ENCODE measurements around the gene PLAU. TPM values are rescaled to one million over a fixed set of nuclear protein-coding genes. Genes with fewer than 3 reads are reported as not detected.
A peak's percentile ranks its signal among the peaks of the same experiment; 100 is the strongest.

The PLAU gene
- total RNA-seq, 4 donors from 2014 or later: 7.3 to 75.2 (median 31.9) TPM

DNA sequence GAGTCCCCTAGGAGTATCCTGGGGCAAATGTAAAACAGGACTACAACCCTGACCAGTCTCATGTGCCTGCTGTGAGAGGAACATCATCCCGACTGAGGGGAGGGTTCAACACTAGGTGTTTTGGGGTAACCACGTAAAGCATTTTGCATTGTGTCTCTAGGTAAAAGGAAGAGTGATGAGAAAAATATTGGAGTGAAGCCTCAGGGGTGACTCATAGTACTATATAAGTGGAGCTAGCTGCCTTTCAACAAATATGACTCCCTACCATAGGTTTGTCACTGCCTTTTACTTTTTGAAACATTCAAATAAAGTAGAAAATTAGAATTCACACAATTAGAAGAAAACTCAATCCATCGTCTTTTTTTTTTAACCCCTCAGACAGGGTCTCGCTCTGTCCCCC lies 34.0 kb upstream of the PLAU start:
- no peak for ATAC-seq (ENCODE audit: low FRiP score)
- TF ChIP-seq, protein P1, sequence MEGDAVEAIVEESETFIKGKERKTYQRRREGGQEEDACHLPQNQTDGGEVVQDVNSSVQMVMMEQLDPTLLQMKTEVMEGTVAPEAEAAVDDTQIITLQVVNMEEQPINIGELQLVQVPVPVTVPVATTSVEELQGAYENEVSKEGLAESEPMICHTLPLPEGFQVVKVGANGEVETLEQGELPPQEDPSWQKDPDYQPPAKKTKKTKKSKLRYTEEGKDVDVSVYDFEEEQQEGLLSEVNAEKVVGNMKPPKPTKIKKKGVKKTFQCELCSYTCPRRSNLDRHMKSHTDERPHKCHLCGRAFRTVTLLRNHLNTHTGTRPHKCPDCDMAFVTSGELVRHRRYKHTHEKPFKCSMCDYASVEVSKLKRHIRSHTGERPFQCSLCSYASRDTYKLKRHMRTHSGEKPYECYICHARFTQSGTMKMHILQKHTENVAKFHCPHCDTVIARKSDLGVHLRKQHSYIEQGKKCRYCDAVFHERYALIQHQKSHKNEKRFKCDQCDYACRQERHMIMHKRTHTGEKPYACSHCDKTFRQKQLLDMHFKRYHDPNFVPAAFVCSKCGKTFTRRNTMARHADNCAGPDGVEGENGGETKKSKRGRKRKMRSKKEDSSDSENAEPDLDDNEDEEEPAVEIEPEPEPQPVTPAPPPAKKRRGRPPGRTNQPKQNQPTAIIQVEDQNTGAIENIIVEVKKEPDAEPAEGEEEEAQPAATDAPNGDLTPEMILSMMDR (IDR thresholded peaks at IDR 0.05): no peak
- no peak for DNase-seq (ENCODE audit: low spot score)

DNA sequence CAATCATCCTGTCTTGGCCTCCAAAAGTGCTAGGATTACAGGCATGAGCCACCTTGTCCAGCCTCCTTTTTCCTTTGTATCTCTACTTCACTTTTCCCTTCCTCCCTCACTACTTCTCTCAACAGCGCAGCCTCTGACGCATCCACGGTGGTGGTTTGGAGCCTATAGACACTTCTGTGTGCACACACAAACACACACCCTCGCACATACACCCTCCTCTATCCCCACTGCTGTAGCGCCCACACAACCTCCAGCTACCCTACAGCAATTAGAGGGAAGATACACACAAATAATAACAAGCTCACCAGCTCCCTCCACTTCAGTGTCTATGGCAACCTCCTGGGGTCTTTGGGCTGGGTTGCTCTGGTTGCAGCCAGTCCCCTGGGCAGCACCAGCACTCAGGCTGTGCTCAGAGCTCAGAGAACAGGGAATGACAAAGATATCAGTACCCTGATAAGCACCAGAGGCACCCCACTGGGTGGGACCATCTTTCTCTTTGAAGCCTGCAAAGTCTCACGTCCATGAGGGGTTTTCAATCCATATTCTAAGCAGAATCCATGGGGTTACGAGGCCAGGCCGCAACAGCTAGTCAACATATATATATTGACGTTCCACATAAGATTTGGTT lies 33.3 kb upstream of the PLAU start:
- TF ChIP-seq, protein P1 (IDR thresholded peaks at IDR 0.05): no peak
- ATAC-seq (ENCODE audit: low FRiP score) (no peak), DNase-seq (ENCODE audit: low spot score) (no peak)

DNA sequence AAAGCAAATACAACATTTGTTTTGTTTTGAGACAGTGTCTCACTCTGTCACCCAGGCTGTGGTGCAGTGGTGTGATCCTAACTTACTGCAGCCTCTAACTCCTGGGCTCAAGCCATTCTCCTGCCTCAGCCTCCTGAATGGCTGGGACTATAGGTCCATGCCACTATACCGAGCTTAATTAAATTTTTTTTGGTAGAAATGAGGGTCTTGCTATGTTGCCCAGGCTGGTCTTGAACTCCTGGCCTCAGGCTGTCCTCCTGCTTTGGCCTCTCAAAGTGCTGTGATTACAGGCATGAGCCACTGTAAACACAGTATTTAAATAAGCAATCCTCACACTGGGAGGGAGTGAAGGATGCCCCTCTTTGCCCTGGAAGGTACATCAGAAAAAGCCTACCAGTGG lies 32.6 kb upstream of the PLAU start:
- DNase-seq (ENCODE audit: low spot score): no peak
- TF ChIP-seq, protein P1 (IDR thresholded peaks at IDR 0.05): no peak
- ATAC-seq (ENCODE audit: low FRiP score): no peak

DNA sequence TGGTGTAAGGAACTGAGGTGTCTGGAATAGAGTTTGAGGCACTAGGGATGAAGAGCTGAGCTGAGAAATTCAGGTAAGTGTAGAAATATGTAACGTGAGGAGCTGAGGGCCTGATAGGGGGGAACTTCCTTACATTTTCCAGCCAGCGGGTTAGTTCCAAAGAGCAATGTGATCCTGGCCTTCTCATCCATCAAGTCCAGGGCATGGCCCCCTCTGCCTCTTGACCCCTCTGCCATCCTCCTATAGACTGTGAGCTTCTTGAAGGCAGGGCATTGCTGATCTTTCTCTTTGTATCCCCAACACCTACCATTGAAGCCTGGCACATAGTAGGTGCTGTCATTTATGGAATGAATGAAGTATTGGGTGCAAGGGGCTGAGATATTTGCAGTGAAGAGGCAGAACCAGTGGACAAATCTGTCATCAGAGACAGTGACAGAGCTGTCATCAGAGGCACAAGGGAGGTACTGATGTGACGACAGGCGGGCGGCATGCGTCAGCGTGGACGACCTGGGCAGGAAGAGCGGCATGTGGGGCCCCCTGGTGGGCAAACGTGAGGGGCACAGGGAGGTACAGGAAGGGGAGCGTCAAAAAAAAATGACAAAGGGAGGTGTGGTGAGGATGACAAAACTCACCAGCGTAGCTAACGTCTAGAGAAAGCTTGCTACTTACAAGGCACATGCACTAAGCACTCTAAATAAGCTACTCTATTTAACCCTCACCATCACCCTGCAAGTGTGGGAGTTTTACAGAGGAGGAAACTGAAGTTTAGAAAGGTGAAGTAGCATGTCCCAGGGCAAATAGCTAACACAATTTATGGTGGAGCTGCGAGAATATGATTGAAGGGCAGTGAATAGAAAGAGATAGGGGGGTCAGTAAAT lies 31.4 kb upstream of the PLAU start:
- DNase-seq (ENCODE audit: low spot score): peak; percentile 65

DNA sequence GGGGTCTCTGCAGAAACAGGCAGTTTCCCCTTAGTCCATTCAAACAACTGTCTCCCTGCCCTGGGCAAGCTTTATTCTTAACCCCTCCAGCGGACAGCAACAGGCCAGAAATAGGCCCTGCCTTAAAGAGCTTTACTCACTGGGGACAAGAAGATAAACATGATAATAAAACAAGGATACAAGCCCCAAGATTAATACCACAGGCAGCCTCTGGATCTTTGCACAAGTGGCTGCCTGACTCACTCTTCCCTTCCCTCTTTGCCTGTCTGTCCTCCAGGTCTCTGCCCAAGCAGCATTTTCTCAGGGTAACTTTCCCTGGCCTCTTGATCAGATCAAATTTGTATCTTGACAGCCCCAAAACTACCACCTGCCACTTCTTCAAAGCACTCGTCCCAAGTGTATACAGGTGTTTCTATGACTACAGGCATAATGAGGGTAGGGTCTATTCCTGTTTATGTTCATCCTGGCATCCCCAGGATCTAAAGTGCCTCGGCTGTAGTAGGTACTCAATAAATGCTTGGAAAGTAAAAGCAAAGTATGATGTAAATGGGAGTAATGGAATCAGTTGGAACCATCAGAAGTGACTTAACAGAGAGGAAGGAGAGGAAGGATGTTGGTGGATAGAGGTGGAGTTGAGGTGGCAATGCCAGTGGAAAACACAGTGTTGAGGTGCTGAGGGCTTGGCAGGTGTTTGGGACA lies 29.6 kb upstream of the PLAU start:
- TF ChIP-seq, protein P1 (IDR thresholded peaks at IDR 0.05): no peak
- no peak for DNase-seq (ENCODE audit: low spot score)
- no peak for ATAC-seq (ENCODE audit: low FRiP score)

More for the DNA sequence above, 31.4 kb upstream of the PLAU start:
- TF ChIP-seq, protein P1 (IDR thresholded peaks at IDR 0.05): peak in 2 of 3 donors; percentile 79 to 92
- peak; percentile 68 for ATAC-seq (ENCODE audit: low FRiP score)

DNA sequence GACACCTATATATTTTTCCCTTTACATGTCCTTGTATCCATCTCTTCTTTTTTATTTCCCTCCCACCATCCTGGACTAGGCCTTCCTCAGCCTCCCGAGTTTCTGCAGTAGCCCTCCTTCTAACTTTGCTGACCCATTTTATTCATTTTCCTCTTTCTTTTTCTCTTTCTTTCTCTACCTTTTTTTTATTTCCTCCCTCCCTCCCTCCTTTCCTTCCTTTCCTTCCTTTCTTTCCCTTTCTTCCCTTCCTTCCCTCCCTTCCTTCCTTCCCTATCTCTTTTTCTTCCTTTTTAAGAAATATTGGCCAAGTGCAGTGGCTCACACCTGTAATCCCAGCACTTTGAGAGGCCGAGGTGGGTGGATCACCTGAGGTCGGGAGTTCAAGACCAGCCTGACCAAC lies 26.9 kb upstream of the PLAU start:
- DNase-seq (ENCODE audit: low spot score): no peak
- TF ChIP-seq, protein P1 (IDR thresholded peaks at IDR 0.05): no peak
- no peak for ATAC-seq (ENCODE audit: low FRiP score)

Measured in omental fat pad (tissue), 4 donors.